ENCODE results near the gene LMO7. TPM values are rescaled to one million over a fixed set of nuclear protein-coding genes. Genes with fewer than 3 reads are reported as not detected.

The LMO7 gene
- total and polyA plus RNA-seq, 2 of the 13 experiments (the other 11 are each of a cell fraction or from before 2014, with no cell fraction given): 34.0 to 121 TPM

GRCh38 chr13:75715601-75716523, 79.7 kb downstream of the LMO7 start:
- WGBS (ENCODE audit: low lambda C conversion rate): 94% methylated on average over 6 of the region's 6 CpGs
- FAIRE-seq: no peak
- H3K9ac ChIP-seq (ENCODE audit: insufficient read depth, low read depth, low read length): no peak overlapping the region
- no peak for ATAC-seq
- no peaks in the 10 kb centered on the region for H3K4me1 ChIP-seq (ENCODE audit: insufficient read depth, low read length)
- no peaks in the 10 kb centered on the region for H3K9me3 ChIP-seq (ENCODE audit: low read length)
- no peak for DNase-seq (ENCODE audit: low spot score)
- TF ChIP-seq ARNT (IDR thresholded peaks at IDR 0.05): no peak
- no peak for TF ChIP-seq ZNF740 (CRISPR knock-in tag; IDR thresholded peaks at IDR 0.05)
- TF ChIP-seq MED8 (CRISPR knock-in tag; IDR thresholded peaks at IDR 0.05; ENCODE audit: insufficient replicate concordance): no peak
- TF ChIP-seq PRDM4 (CRISPR knock-in tag; IDR thresholded peaks at IDR 0.05; ENCODE audit: borderline replicate concordance): no peak
- no peak for TF ChIP-seq ZNF614 (CRISPR knock-in tag; IDR thresholded peaks at IDR 0.05; ENCODE audit: borderline replicate concordance)
- no peak for TF ChIP-seq HIVEP1 (CRISPR knock-in tag; IDR thresholded peaks at IDR 0.05)
- no peak for TF ChIP-seq ZBTB42 (CRISPR knock-in tag; IDR thresholded peaks at IDR 0.05)
- TF ChIP-seq ATF5 (CRISPR knock-in tag; IDR thresholded peaks at IDR 0.05; ENCODE audit: low read depth): no peak
- no peak for TF ChIP-seq ZFP36L2 (CRISPR knock-in tag; IDR thresholded peaks at IDR 0.05)
- no peak for TF ChIP-seq XRCC5 (optimal IDR thresholded peaks at IDR 0.05; ENCODE audit: low read length)
- TF ChIP-seq ZNF207 (IDR thresholded peaks at IDR 0.05; ENCODE audit: borderline replicate concordance): no peak
- TF ChIP-seq SP4 (CRISPR knock-in tag; IDR thresholded peaks at IDR 0.05): no peak
- no peak for TF ChIP-seq ZEB1 (IDR thresholded peaks at IDR 0.05; ENCODE audit: insufficient replicate concordance, low read depth)
- TF ChIP-seq ZNF557 (CRISPR knock-in tag; IDR thresholded peaks at IDR 0.05): no peak
- TF ChIP-seq AKAP8 (CRISPR knock-in tag; IDR thresholded peaks at IDR 0.05): no peak
- no peak for TF ChIP-seq ZNF274 (CRISPR knock-in tag; IDR thresholded peaks at IDR 0.05)
- TF ChIP-seq HMG20B (CRISPR knock-in tag; conservative IDR thresholded peaks at IDR 0.05): no peak
- no peak for TF ChIP-seq HDAC2 (CRISPR knock-in tag; IDR thresholded peaks at IDR 0.05)
- no peak for TF ChIP-seq SMAD9 (CRISPR knock-in tag; IDR thresholded peaks at IDR 0.05)
- no peak overlapping the region for H3K4me2 ChIP-seq (ENCODE audit: low read depth, low read length)
- BruUV-seq (replicated peaks): no TSS peak
- H3K79me2 ChIP-seq (ENCODE audit: insufficient read depth, low read length): no peaks in the 10 kb centered on the region
- H4K20me1 ChIP-seq (ENCODE audit: insufficient read depth, low read length): no peaks in the 10 kb centered on the region
- in situ Hi-C loops (cut with HindIII; ENCODE audit: extremely low pct_ligation_motif_present, low pct_unique_long_range_greater_than_20kb) (no loop called here), intact Hi-C loops (cut with micrococcal nuclease; ENCODE audit: unreplicated experiment) (no loop called here)
- no peak overlapping the region for H2AFZ ChIP-seq (ENCODE audit: low read length)
- POLR2A ChIA-PET: no interaction called here
- H3K27me3 ChIP-seq (ENCODE audit: control insufficient read depth in 1 of 2, insufficient read depth in 2 of 2, low read length in 2 of 2): no peaks in the 10 kb centered on the region
- no peak overlapping the region for H3K4me3 ChIP-seq (replicated peaks in 1 of 3; ENCODE audit: insufficient read depth in 1 of 3, low read depth in 2 of 3, low read length in 3 of 3)
- CTCF ChIA-PET (ENCODE audit: low intra/inter-chr PET ratio, low total read pairs): no interaction called here
- no peak overlapping the region for H3K27ac ChIP-seq (ENCODE audit: extremely low read length, insufficient read depth, low read length)
- no peaks in the 10 kb centered on the region for H3K36me3 ChIP-seq (replicated peaks in 1 of 2; ENCODE audit: control insufficient read depth in 1 of 2, insufficient read depth in 2 of 2, low read length in 2 of 2)

Data from HepG2 (cell line).